Activated gamma-delta T cell (primary cell): ENCODE data around the gene UBE2J2.

Source experiments
- DNase-seq: peaks from one replicate; lab custom pipeline; 2025; lab: John Stamatoyannopoulos, UW

The UBE2J2 gene

DNA sequence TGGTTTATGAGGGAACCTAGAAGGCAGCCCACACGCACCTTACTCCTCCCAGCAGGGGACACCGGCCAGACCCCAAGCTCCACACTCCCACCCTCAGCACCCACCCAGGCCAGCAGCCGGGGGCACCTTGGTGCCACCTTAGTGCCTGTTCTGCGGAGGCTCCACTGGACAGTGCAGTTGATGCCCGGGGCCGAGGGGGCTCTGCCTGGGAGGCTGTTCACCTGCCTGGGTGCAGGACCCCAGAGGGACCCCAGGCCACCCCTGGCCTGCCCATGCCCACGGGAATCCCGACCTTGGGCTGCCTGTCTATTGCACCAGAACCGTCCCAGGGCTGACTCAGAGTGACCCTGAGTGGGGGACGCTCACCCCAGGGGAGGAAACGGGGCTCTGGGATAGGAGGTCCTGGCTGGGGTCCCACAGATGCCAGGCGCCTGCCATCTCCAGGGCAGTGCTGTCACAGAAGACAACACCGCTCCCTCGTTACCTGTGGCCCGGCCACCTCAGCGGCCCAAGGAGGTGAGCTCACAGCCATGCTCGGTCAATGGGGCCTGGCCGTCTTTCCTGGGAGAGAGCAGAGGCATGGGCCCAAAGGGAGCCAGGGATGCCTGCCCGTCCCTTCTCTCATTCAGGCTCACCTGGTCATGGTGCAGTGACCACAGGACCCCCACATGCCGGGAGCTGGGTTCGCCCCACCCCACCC lies 7.3 kb upstream of the UBE2J2 start:
- no peak for DNase-seq

DNA sequence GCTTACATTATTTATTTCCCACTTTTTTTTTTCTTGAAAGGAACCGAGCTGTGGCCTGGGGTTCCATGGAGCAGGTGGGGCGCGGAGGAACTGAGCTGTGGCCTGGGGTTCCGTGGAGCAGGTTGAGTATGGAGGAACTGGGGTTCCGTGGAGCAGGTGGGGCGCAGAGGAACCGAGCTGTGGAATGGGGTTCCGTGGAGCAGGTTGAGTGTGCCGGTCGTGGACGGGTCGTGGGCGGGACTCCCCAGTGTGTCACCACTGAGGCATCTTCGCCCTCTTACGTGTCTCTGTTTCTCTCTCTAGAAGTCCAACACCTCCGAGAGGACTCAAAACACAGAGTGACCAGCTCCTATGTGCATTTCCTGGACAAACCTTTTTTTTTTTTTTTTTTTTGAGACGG lies 5.4 kb upstream of the UBE2J2 start:
- DNase-seq, result no peak

DNA sequence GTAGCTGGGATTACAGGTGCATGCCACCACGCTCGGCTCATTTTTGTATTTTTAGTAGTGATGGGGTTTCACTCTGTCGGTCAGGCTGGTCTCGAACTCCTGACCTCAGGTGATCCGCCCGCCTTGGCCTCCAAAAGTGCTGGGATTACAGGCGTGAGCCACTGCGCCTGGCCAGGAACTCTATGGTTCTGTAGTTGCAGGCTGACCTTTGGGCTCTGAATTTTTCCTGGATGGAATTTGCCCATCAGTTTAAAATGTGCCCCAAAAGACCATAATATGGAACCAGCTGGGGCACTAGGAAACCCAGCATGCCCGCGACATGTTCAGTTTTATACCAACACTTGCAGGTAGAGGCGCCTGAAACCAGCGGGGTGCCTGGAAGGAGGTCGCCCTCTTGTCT lies 5.0 kb upstream of the UBE2J2 start:
- no peak for DNase-seq

DNA sequence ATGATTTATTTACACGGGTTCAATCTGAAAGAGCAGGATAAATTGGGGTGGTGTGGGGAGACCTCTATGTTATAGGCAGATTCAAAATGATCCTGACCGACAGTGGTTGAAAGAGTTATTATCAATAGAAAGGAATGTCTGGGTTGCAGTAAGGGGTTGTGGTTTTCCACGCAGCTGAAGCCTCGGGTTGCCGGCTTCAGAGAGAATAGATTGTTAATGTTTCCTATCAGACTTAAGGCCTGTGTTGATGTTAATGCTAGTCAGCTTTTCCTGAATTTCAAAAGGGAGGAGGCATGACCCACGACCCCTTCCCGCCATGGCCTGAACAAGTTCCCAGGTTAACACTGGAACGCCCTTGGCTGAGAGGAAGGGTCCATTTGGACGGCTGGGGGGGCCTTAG lies 2.2 kb upstream of the UBE2J2 start:
- no peak for DNase-seq

DNA sequence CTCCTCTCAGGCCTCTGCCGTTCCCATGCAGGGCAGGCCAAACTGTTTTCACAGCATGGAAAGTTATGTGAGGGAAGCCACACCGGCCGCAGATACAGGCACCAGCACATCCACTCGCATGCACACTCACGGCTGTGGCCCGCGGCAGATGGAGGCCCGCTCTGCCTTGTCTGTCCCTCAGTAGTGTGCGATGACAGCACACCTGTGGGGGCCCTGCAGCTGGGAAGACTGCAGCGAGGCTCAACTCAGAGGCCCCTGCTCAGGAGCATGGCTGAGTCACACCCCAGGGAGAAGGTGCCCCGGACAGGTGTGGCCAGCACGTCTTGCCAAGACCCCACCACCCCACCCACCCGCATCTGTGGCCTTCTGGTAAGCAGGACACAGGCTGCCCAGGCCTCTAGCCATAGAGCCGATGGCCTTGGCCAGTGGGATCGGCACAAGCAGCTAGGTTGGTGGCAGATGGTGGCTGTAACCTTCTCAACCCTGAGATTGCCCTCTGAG lies 1.3 kb upstream of the UBE2J2 start:
- DNase-seq, result no peak

DNA sequence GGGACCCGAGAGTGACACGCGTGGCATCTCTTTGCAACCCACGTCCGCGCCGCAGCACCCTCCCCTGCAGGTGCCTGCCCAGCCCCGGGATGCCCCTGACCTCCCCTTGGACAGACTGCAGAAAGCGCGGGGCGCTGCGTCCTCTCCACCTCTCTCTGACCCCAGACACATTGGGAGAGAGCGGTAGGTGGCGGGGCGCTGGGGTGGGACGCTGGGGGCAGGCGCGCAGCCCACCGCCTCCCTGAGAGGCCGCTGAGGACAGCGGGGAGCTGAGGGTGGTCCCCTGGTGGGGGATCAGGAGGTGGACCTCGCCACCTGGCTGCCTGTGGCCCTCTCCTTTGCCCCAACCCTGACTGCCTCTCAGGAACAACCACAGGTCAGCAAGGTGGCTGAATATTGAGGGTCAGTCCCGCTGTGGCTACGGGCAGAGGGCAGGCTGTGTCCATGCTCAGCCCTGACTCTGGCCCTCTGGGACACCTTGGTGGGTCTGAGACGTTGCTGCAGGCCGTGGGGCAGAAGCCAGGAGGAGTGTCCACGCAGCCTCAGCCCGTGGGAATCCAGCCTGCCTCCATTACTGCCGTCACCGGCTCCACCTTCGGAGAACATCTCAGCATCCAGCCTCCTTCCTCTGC lies 761 bp upstream of the UBE2J2 start:
- DNase-seq, result no peak

DNA sequence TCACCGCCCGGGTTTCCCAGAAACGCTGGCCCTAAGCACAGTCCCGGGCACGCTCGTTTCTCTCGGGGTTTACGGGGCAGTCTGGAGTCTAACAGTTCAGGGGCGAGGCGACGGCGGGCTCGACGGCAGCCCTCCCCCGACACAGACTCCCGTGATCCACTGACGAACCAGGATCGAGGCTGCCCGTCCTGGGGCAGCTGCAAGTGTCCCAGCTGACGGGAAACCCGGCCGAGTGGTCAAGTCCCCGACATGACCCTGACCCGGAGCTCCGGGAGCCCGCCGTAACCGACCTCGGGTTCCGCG lies 494 bp downstream of the UBE2J2 start:
- no peak for DNase-seq

DNA sequence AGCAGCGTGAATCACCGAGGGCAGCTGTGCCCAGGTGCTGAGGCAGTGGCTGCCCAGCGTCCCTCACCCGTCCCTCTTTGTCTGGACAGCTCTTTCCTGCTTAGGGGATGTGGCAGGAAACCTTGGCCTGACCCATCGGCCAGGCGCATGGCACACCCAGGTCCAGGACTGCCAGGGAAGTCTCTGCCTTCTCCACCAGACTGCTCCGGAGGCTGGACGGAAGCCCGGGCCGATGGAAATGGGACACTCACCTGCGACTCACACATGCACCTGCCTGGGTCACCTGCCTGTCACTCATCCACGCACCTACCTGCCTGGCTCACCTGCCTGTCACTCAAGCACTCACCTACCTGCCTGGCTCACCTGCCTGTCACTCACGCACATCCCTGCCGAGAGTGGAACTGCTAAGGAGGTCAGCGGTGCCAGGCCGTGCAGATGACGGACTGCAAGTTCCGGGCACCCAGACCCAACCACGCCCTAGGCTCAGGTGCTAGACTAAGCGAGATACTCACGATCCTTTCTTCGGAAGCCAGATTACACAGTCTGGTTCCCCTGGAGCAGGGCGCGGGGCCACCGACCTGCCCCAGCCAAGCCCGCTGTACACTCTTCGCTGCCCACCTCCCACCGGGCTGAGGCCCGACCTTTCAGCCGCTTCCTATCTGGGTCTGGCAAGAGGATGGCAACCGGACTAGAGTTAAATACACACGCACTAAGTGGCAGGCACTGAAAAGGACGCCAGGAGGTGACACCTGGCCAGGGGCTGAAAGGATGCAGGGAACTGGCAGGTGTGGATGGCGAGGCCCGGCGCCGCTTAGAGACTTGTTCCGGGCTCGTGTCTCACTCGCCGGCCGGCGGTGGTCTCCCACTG lies 1.1 kb downstream of the UBE2J2 start:
- no peak for DNase-seq

DNA sequence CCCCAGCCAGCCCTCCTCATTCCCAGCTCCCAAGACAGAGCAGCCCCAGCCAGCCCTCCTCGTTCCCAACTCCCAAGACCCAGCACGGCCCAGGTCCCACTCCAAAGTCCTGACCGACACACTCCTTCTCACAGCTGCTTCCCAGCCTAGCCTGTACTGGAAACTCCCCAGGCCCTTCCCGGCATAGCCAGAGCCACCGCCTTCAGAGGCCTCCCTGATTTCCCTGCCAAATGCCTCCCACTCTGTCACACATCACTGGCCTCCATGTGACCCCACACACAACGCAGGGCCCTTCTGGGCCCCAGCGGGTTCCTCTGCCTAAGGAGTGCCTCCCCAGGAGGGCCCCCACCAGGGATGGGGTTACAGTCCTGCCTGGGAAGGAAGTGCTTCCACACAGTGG lies 2.8 kb downstream of the UBE2J2 start:
- no peak for DNase-seq

DNA sequence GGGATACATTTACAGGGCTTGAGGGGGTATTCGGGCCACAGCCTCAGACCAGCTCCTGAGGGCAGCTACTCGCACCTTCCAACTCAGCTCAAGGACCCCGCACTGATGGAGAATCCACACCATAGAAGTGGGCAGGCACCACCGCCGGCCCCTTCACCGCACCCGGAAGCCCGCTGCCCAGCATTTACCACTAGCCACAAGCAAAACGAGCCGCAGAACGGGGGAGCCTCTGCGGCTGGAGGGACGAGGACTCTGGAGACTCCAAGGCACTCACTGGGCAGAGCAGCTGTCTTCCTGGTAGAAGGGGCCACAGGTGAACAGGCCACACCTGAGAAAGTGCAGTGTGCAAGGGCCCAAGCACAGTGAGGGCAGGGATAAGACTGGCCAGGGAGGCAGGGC lies 5.4 kb downstream of the UBE2J2 start:
- no peak for DNase-seq

DNA sequence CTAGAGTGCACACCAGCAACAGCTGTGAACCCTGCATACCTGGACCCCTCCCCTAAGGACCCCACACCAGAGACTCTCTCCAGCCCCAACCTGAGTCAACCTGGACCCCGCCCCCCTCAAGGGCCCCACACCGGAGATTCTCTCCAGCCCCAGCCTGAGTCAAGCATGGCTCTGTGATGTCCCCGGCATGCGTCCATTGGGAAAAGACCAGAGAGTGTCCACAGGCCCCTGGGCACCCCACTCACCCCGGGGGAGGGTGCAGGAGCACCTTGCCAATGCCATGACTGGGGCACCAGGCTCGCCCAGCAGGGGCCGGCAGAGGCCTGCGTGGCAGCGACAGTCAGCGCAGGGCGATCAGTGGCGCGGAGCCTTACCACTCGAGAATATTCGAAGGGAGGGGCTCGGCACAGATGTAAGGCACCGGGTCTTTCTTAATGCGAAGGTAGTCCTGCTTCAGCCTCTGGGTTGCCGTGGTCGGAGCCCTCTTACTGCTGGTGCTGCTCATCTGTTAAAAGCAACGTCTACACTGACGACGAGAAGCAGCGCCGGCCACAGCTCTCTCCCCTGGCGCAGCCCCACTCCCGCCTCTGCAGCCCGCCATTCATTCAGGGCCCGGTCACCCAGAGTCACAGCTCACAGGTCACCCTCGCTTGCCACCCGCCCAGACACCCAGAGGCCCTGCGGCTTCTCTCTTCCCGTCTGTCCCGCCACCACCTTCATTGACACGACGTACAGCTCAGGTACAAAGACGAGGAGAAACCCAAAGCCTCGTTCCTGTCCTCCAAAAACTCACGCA lies 6.0 kb downstream of the UBE2J2 start:
- no peak for DNase-seq

DNA sequence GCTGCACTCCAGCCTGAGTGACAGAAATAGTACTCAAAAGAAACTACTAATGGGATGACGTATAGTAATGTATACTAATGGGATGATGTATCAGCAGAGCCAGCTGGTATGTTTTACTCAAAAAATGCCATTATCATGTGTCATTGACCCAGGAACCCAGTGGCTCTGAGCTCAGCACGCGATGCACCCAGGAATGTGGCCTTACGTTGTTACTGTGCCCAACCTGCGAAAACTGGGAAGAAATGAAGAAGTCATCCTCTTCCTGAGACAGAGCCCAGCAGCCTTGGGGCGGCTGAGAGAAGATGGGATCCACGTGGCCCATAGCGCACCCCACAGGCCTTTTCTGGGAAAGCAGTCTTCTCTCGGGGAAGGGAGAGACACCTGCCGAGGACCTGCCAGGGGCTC lies 8.8 kb downstream of the UBE2J2 start:
- DNase-seq, result no peak

DNA sequence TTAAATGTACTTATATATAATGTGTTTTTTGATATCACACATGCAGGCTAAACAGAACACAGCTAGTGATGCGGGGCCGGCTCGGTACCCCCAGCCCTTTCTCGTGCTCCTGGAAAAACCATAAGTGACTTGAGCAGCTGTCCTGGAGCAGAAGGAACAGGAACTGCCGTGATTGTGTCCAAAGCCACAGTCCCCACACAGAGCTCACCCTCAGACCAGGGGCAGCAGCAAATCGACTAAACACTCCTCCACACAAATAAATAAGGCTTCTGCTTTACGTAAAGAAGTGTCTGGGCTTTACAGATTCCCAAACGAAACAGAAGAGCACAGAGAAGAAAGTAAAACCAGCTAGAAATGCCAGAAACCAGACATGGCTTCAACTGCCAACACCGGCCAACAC lies 9.6 kb downstream of the UBE2J2 start:
- DNase-seq, result no peak

DNA sequence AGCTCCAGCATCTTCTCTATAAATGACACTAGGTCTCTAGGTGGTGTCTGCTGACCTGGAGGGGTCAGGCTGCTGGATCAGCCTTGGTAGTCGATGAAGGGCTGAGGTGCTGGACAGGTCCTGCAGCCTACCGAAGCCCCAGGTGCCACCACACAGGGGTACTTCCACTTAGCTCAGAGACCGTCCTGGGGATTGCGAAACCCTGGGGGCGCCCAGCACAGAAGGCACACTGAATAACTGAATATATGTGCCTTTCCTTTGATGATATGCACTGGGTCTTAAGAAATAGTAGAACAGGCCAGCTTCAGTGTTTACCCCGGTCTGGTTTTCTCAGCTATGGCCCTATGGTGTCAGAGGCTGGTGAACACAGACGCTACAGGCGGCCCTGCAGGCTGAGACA lies 10.9 kb downstream of the UBE2J2 start:
- no peak for DNase-seq

DNA sequence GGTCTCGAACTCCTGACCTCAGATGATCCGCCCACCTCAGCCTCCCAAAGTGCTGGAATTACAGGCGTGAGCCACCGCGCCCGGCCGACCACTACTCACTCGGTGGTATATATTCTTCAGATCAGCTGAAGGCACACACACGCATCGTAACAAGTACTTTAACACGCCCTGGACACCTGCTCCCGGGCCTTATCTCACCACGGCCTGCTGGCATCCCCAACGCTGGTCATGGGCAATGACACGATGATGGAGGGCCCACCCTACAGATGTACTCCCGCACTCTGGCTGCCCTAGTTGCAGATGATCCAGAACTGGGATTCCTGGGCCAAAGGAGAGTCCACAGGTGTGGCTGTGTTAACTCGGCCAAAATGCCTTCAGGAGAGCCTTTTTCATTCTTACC lies 11.6 kb downstream of the UBE2J2 start:
- DNase-seq, result no peak

DNA sequence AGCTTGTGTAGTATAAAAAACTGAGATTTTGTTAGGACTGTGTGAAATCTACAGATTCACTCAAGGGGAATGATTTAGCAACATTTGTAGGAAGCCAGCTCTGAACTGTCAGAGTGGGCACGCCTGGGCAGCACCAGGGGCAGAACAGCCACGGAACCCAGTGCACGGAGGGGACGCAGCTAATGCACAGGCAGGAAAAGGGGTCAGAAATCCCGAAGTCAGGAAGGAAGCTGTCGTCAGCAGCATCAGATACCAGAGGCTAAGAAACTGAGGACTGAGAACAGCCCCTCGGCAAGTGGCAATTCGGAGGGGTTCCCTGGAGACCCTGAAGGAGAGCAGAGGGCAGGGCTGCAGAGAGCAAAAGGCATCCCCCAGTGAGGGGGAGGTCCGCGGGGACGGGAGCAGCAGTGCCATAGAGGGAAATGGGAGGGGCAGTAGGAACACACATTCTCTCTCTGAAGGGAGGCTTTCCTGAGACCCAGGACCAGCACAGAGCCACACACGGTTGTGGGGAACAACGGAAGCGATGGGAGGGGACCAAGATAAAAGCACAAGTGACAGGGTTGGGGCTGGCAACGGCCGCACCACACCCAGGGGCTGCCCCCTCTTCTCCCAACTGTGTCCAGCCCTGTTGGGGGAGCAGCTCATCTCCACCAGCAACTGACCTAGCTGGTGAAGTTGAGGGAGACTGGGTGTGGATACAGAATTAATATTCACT lies 12.7 kb downstream of the UBE2J2 start:
- no peak for DNase-seq

DNA sequence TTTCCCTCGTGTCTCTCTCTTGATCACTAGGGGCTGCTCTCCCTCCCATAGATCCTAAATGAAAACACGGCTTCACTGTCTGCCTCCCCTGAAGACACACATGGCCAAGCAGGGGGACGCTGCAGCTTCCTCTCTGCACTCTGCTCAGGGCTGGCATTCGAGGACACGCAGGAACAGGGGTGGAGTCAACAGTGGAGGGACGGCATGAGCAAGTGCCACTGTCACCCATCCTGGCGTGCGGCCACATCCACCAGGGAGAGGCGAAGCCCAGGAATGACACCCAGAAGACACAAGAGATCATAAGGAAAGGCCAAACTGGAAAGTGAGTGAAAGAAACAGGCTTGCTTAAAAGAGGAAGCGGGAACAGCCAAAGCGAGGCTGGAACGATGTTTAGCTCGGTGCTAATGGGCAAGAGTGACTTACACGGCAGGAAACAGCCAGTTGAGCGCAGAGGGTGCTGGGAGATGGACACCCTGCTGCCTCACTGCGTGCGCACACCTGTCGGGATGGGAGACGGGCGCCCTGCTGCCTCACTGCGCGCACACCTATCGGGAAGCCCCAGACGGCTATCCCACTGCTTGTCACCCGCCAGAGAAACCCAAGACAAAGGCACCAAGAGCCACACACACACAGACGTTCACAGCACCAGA lies 13.6 kb downstream of the UBE2J2 start:
- DNase-seq, result no peak

DNA sequence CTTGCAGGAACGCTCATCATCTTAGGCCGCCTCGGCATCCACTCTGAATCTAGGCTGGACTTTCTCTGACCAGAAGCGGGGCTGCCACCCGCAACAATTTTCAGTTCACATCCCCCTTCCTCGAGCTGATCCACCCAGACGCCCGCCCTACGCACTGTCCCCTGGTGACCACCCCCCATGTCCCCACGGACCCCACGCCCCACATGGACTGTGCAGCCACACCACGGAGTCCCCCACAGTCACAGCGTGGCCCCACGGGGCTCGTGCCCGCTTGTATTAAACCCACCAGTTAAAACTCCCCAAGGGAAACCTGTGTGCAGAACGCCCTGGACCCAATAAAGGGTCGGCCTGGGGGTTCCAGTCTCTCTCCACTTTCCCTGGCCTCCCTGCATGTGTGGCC lies 14.1 kb downstream of the UBE2J2 start:
- no peak for DNase-seq

DNA sequence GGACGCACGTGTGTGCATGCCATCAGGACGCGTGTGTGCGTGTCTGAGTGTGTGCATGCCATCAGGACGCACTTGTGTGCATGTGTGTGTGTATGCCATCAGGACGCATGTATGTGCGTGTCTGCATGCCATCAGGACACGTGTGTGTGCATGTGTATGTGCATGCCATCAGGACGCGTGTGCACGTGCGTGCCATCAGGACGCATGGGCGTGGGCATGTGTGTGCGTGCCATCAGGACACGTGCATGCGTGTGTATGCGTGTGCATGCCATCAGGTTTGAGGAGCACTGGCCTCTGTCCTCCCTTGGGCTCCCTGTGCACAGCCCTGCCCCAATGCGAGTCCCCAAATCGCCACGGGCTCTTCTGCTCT lies 14.6 kb downstream of the UBE2J2 start:
- no peak for DNase-seq

DNA sequence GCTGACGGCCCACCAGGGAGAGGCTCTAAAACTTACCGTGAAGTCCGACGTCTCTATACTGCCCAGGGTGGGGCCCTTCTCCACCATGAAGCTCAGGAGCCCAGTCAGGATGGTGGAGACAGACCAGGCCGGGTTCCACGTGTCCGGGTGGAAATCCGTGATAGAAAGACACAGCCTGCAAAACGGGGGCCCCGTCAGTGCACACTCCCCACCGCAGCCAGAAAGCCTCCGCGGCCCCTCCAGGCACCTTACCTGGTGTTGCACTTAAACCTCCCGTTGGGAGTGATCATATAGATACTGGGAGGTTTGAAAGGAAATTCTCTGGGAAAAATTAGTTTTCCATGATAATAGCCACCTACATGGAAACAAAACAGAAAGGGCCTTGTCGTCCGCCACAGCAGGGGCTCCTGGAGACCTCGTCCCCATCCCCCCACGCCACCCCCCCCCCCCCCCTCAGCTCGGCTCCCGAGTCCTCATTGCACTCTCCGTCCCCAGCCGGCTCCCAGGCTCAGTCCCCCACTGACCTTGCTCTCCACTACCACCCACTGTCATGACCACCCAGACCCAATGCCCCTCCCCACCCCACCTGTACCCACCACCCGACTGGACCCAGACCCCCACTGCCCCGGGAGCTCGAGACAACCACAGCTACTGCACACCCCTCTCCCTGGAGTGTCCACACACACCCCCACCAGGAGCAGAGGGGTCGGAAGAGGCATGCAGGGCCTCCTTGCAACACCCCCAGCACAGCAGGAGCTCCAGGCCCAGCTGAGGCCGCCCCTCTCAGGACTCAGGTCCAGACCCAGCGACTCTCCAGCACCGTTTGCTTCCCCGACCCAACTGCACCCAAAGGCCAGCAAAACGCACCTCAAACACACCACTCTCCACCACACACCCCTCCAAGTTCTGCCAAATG lies 16.4 kb downstream of the UBE2J2 start:
- no peak for DNase-seq
